Measurements from ENCODE around the gene FILIP1L.

Gene FILIP1L

DNA sequence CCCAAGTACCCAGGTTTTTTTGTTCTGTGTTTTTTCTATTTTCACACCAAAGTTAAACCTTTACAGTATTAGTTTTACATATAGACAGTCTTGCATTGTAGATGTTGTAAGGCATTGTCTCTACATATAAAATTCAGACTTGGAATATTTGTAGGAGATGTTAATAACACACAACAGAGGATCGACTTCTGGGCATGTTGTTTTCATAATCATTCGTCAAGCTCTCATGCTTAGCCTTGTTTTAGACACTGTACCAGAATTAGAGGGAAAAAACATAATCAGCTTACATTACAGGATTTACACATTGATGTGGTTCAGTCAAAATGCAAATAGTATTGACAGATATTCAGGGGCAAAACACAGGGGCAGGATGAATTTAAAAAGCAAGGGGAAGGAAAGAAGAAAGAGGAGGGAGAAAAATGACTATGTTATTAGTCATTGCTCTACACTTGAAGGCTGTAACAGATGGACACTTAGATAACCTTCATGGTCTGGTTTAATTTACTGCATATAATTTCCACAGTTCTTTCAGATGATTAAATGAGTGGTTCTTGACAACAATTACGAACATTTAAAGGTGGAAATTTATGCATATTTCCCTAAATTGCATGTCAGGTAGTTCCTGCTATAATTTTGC, 289.2 kb downstream of the FILIP1L start:
- peak; percentile 51 for DNase-seq

DNA sequence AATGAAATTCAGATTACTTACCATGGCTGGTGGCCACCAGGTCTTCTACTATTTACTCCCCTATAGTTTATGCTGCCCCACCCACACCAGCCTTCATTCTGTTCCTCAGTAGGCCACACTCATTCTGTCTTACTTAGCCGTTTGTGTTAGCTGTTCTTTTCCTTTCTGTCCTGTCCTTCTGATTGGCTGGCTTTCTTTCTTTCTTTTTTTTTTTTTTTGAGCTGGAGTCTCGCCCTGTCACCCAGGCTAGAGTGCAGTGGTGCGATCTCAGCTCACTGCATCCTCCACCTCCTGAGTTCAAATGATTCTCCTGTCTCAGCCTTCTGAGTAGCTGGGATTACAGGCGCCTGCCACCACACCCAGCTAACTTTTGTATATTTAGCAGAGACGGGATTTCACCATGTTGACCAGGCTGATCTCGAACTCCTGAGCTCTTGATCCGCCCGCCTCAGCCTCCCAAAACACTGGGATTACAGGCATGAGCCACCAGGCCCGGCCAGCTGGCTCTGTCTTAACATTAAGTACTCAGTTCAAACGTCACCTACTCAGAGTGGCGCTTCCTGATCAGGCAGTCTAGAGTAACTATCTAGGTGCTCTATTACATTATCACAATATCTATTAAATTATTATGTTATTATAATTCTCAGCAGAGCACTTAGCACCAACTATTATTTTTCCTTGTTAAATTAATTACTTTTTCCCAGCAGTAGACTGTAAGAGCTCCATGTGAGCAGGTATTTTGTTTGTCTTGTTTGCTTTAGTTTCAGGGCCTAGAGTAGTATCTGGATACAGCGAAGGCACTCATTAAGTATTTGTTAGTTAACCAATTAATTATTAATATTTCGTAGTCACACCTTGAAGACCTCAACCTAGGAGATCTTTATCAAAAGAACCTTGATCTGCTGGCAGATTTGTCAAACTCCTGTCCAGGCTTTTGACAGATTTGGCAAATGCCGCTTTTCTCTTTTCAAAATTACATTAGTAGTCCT, 290.3 kb downstream of the FILIP1L start:
- no peak for DNase-seq

DNA sequence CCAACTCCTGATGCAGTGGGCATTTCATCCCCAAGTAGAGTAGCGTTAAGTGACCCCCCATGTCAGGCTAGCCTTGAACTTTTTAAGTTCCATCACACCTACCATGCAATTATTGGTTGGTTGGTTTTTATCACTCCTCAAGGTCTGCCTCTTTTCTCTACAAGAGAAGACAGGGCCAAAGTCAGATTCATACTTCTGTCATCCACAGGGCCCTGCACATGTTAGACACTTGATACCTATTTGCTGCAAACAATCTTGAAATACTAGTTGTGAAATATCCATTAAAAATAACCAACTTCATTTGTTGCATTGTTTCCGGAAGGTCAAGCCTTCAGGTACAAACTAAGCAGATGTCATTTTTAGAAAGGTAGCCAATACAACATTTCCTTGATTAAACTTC, 295.5 kb downstream of the FILIP1L start:
- no peak for DNase-seq

DNA sequence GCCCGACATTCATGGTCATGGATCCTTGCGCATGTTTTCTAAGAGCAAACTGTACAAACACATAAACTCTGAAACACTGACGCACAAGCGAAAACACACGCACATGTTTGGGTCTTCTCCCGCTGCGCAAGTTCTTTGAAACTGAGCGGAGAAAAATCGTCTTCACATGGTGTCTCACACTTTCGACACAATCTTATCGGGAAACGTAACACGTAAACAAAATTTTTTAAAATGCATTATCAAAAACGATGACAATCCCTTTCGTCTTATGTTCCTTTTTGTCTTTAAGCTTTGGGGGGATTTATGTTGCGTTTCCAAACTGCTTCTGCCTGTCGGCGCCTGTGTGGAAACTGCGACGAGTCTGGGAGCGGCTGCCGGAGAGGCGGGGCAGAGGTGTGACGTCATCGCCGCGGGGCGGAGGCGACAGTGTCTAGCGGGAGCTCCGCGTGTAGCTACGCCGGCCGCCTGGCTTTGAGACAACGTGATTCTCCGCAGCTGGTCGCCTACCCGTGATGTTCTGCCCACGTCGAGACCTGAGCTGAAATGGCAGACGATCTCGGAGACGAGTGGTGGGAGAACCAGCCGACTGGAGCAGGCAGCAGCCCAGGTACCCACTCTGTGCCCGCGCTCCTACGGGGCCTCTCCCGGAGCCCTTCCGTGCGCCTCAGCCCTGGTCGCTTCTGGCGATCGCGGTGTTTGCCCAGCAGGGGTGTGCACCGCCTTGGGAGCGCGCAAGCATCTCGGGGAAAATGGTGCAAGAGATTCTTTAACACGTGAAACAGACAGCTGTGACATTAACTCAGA, 296.7 kb downstream of the FILIP1L start, which contains the start of gene CMSS1:
TSS of gene CMSS1 (plus strand) at position 426 of the 804 bp plus-strand sequence.
- DNase-seq: peak; percentile 92

- DNase-seq: no peak
These were observed 297.3 kb downstream of the FILIP1L start for GRCh38 chr3:99817047-99817436.

- no peak for DNase-seq
These were observed 303.9 kb downstream of the FILIP1L start for GRCh38 chr3:99810403-99810802.

GRCh38 chr3:99809565-99809964, 304.7 kb downstream of the FILIP1L start:
- DNase-seq: no peak

DNA sequence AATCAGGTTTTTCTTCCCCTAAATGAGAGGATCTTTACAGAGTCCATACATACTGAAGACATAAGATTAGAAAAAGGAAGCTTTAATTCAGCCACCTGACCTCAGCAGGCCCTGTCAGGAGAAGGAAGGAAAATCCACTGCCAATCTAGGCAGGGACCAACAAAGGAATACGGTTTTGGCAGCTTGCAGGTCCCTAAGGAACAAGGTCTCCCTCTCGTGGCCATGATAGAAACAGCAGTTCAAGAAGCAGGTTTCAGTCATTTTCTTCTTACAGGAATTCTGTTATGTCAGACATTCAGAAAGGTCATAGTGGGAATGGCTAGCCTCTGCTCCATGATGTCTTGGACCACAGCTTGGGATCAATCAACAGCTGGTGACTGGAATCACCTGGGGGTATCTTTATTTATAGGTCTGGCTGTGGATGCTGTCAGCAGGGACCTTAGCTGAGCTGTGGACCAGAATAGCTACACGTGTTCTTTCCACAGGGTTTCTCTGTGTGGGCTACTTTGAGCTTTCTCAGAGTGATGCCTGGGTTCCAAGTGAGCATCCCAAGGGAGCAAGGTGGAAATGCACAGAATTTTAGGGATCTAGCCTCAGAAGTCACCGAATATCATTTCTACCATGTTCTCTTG, 306.0 kb downstream of the FILIP1L start:
- DNase-seq: peak; percentile 73

GRCh38 chr3:99805160-99805559, 309.1 kb downstream of the FILIP1L start:
- no peak for DNase-seq

GRCh38 chr3:99803297-99803696, 311.0 kb downstream of the FILIP1L start:
- DNase-seq: no peak

- no peak for DNase-seq
These were observed 314.9 kb downstream of the FILIP1L start for GRCh38 chr3:99799422-99799821.

- no peak for DNase-seq
These were observed 318.7 kb downstream of the FILIP1L start for GRCh38 chr3:99795573-99795972.

- DNase-seq: no peak
These were observed 319.8 kb downstream of the FILIP1L start for GRCh38 chr3:99794485-99794884.

- peak; percentile 67 for DNase-seq
These were observed 325.1 kb downstream of the FILIP1L start for GRCh38 chr3:99789011-99789721.
